AG04450 (cell line): ENCODE data around the gene INAFM2. TPM values are rescaled to one million over a fixed set of nuclear protein-coding genes. Genes with fewer than 3 reads are reported as not detected.

ENCODE experiments used
- CTCF ChIA-PET: fragments of 300-600, 350-600 bp; formaldehyde crosslinking; extraction: SDS; loops from one replicate; lab custom pipeline; 2022; ENCODE audit warnings: antibody characterized with exemption, inconsistent platforms; lab: Charles Lee
- POLR2A ChIA-PET: fragments of 350-600 bp; formaldehyde crosslinking; extraction: SDS; loops from one replicate; lab custom pipeline; 2021; ENCODE audit warnings: antibody characterized with exemption, inconsistent platforms; lab: Yijun Ruan, JAX
- DNase-seq: peaks from one replicate; pipeline ENCODE4 v3.0.0-alpha.2; 2011; ENCODE audit warnings: low read depth, low spot score
- H3K27ac ChIP-seq: one replicate; pipeline ENCODE4 v1.5.1; 2012; ENCODE audit warnings: low read depth, low read length, control low read depth
- H3K27me3 ChIP-seq: one replicate; pipeline ENCODE4 v1.6.0; 2012; ENCODE audit warnings: low read length; ENCODE audit not compliant: control insufficient read depth, insufficient read depth
- H3K4me3 ChIP-seq: 2 replicates; pipeline ENCODE4 v1.5.1; 2011; ENCODE audit warnings: mild to moderate bottlenecking, low read depth, low read length, control low read depth
- H3K9me3 ChIP-seq: 2 replicates; pipeline ENCODE4 v1.5.1; 2012; ENCODE audit warnings: low read length; ENCODE audit not compliant: control insufficient read depth, insufficient read depth
- CTCF ChIP-seq: IDR thresholded peaks from 2 replicates; pipeline ENCODE4 v1.5.1; 2011; ENCODE audit warnings: low read depth, low read length, control low read depth, inconsistent platforms
- polyA plus RNA-seq: library from polyadenylated mRNA; depleted of rRNA; stranded (reverse); fragments of >200 nt; gene quantifications from 2 replicates; pipeline ENCODE4 v1.2.3, GENCODE V29; 2011

The INAFM2 gene
- polyA plus RNA-seq, 1 experiment: 11.4 TPM

- CTCF ChIA-PET: interaction anchor here (1.0 to 12.2 kb wide), 7 partner anchors 10 to 229 kb away, joined by 3 to 670 read pairs (median 4); no protein-coding TSS in a partner anchor
- H3K4me3 ChIP-seq: no peak overlapping the region
- peaks cover 49% of the 10 kb centered on the region for H3K27me3 ChIP-seq
- no peak for TF ChIP-seq CTCF
- H3K9me3 ChIP-seq: peaks cover 7% of the 10 kb centered on the region; the same call in 1 of the 2 replicates
- DNase-seq: no peak
- H3K27ac ChIP-seq: no peak overlapping the region
- POLR2A ChIA-PET: no interaction called here
These were observed 46.6 kb upstream of the INAFM2 start for GRCh38 chr15:40276927-40277326.

- no peak overlapping the region for H3K27ac ChIP-seq
- H3K9me3 ChIP-seq: peaks cover 7% of the 10 kb centered on the region; the same call in 1 of the 2 replicates
- no peak overlapping the region for H3K4me3 ChIP-seq
- POLR2A ChIA-PET: no interaction called here
- no peak for TF ChIP-seq CTCF
- H3K27me3 ChIP-seq: peaks cover 53% of the 10 kb centered on the region
- no peak for DNase-seq
- CTCF ChIA-PET: interaction anchor here (1.0 to 12.2 kb wide), 7 partner anchors 9 to 145 kb away, joined by 3 to 670 read pairs (median 4); no protein-coding TSS in a partner anchor
These were observed 46.0 kb upstream of the INAFM2 start for GRCh38 chr15:40277471-40277870.

GRCh38 chr15:40278026-40278425 lies 45.5 kb upstream of the INAFM2 start:
- no peak for TF ChIP-seq CTCF
- no peak for DNase-seq
- ChIA-PET CTCF (interaction anchor here (0.6 to 12.2 kb wide), 18 partner anchors 8 to 242 kb away, joined by 3 to 670 read pairs (median 4); partner anchors contain the start of genes PAK6 and PLCB2), POLR2A (no interaction called here)
- H3K9me3 ChIP-seq: peaks cover 7% of the 10 kb centered on the region; the same call in 1 of the 2 replicates
- peaks cover 57% of the 10 kb centered on the region for H3K27me3 ChIP-seq
- no peak overlapping the region for H3K27ac ChIP-seq
- no peak overlapping the region for H3K4me3 ChIP-seq

GRCh38 chr15:40279437-40280141 lies 43.9 kb upstream of the INAFM2 start:
- no peak for DNase-seq
- peaks cover 71% of the 10 kb centered on the region for H3K27me3 ChIP-seq
- POLR2A ChIA-PET: interaction anchor here (0.7 to 1.3 kb wide), 3 partner anchors 11 to 143 kb away, joined by 3 to 5 read pairs (median 3); no protein-coding TSS in a partner anchor
- H3K27ac ChIP-seq: no peak overlapping the region
- H3K4me3 ChIP-seq: no peak overlapping the region
- CTCF ChIA-PET: interaction anchor here (0.6 to 12.2 kb wide), 54 partner anchors 9 to 336 kb away, joined by 3 to 670 read pairs (median 4); partner anchors contain the start of genes INAFM2, KNSTRN, PAK6 and PLCB2
- peaks cover 7% of the 10 kb centered on the region; the same call in 1 of the 2 replicates for H3K9me3 ChIP-seq
- TF ChIP-seq CTCF: peak; percentile 96
